ENCODE data around the gene PLEKHM3. TPM values are rescaled to one million over a fixed set of nuclear protein-coding genes. Genes with fewer than 3 reads are reported as not detected.

Gene PLEKHM3
- total RNA-seq, 8 experiments from 2014 or later, result 8.6 to 20.5 (median 12.5) TPM

DNA sequence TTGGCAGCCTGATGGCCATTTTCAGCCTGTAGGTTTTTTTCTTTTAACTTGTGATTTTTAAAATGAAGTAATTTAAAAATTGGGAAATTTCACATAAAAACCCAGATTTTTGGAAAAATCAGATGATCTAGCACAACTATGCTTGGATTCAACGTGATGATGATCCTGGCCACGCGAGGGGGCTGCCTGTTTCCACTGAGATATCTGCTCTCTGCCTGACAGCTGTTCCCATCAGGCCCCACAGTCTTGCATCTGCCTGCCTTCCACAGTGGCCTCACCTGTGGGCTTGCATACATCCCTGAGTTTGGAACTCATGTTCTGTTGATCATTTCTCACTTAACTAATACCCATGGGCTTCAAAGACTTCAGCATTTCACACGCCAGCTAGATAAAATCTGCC lies 163.5 kb downstream of the PLEKHM3 start:
- Histone ChIP-seq H3K27ac (no peak overlapping the region), H3K4me3 (no peak overlapping the region), H3K4me1 (replicated peaks in 1 of 2) (peaks cover 0 to 6% of the 10 kb centered on the region in 2 donors)
- 86 to 100% (median 91%) methylated on average over 1 to 4 of the region's 4 CpGs; no CpG with 5 or more reads in 3 of the 10 experiments for WGBS, 10 experiments
- no peak for ATAC-seq (replicated peaks in 6 of 8)
- in situ Hi-C loops (cut with MboI; ENCODE audit: low pct_unique_long_range_greater_than_20kb in 2 of 9, low sequenced_read_pairs in 9 of 9, unreplicated experiment in 9 of 9), result no loop called here

DNA sequence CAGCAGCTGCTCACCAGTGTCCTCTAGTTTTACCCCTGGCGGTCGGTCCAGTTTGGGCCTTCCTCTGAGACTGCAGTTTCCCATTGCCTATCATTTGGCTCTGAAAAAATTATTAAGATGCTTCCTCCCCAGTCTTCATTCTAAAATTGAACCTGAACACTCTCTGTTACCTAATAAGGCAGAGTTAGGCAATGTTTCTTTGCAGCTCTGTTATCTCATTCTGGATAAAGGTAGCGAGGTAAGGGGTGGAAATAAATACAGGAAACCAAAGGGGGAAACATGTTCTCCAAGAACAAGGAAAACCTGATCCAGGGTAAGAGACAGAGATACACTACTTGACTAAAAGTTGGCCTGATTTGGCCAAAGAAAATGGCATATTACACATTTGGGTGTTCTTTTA lies 164.6 kb downstream of the PLEKHM3 start:
- in situ Hi-C loops (cut with MboI; ENCODE audit: low pct_unique_long_range_greater_than_20kb in 2 of 9, low sequenced_read_pairs in 9 of 9, unreplicated experiment in 9 of 9), result no loop called here
- WGBS, 10 experiments, result 78 to 100% (median 100%) methylated on average over 1 to 3 of the region's 3 CpGs; no CpG with 5 or more reads in 3 of the 10 experiments
- no peak for ATAC-seq (replicated peaks in 6 of 8)

DNA sequence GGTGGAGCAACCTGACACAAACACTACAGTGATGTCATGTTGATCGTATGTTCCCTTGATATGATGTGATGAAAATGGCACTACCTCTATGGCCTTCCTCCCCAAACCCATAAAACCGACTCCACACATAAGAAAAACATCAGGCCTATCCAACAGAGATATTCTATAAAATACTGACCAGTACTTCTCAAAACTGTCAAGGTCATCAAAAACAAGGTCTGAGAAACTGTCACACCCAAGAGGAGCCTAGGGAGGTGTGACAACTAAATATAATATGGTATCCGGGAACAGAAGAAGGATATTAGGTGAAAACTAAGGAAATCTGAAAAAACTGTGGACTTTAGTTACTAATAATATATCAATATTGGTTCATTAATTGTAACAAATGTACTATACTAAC lies 169.7 kb downstream of the PLEKHM3 start:
- H3K27ac ChIP-seq, result no peak overlapping the region
- no peaks in the 10 kb centered on the region for H3K4me1 ChIP-seq (replicated peaks in 1 of 2)
- no peak for ATAC-seq (replicated peaks in 6 of 8)
- H3K4me3 ChIP-seq, result no peak overlapping the region
- WGBS, 10 experiments, result 84 to 100% (median 100%) methylated on average over 1 to 3 of the region's 3 CpGs; no CpG with 5 or more reads in 1 of the 10 experiments
- in situ Hi-C loops (cut with MboI; ENCODE audit: low pct_unique_long_range_greater_than_20kb in 2 of 9, low sequenced_read_pairs in 9 of 9, unreplicated experiment in 9 of 9), result no loop called here

More for the DNA sequence above, 164.6 kb downstream of the PLEKHM3 start:
- no peak overlapping the region for H3K27ac ChIP-seq
- H3K4me3 ChIP-seq, result no peak overlapping the region
- no peaks in the 10 kb centered on the region for H3K4me1 ChIP-seq (replicated peaks in 1 of 2)

DNA sequence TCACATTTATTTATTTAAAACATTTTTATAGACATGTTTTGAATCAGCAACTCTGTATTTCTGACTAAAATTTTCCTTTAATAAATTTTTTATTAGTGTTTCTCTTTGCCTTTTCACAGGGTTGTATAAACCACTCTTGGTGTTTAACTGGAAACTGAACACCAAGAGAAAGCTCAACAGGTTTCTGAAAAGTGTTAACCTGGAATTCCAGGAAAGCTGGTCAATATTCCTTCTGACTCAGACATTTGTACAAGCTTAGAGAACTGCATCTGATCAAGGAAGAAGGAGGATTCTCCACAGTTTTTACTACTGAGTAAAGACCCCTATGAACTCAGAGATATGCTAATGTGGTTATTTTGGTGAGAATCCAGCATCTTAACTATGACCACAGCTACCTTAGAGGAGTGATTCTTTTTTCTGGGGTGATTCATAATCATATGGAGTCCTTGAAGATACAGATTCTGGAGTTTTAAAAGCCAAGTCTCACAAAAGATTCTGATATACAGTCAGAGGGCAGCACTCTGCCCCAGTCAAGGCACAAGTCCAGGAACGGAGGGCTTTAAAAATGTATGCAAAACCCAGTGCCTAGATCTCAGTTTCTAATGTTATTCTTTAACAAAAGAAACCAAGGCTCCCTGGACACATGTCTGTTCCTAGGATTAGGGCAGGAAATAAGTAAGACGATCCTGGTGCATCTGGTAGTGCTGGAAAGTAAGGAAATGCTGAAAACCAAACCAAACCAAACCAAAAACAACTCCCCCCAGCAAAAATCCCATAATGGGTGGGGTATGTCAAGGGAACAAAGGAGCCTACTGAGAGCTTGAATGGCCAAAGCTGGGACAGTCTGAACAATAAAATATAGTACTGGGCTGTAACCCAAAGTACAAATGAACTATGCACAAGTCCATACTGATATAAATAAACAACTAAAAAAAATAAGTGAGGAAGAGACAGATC lies 170.6 kb downstream of the PLEKHM3 start:
- Histone ChIP-seq H3K4me1 (replicated peaks in 1 of 2) (no peaks in the 10 kb centered on the region), H3K4me3 (no peak overlapping the region), H3K27ac (no peak overlapping the region)
- WGBS, 10 experiments, result 0 to 100% (median 71%) methylated on average over 1 to 2 of the region's 2 CpGs; no CpG with 5 or more reads in 3 of the 10 experiments
- in situ Hi-C loops (cut with MboI; ENCODE audit: low pct_unique_long_range_greater_than_20kb in 2 of 9, low sequenced_read_pairs in 9 of 9, unreplicated experiment in 9 of 9), result no loop called here
- ATAC-seq (replicated peaks in 6 of 8), result peak in 3 of 8 experiments; percentile 20 to 72 (median 71)

DNA sequence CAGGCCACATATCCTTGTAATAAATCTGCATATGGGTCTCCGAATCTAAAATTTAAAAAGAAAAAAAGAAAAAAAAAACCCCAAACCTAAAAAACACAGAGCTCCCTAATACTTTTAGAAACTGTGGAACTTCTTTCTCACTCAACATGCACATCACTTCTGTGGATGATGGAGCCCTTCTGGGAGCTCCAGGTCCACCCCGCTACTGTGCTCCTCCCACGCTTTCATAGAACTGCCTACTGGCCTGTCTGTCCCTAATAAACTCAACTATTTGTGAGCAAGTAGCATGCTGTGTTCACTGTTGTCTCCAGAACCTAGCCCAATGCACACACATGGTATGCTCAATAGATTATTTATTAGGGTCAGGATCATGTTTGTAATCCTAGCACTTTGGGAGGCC lies 172.5 kb downstream of the PLEKHM3 start:
- no peak overlapping the region for H3K4me3 ChIP-seq
- WGBS, 10 experiments, result 86 to 100% (median 100%) methylated on average over 1 to 3 of the region's 3 CpGs; no CpG with 5 or more reads in 3 of the 10 experiments
- in situ Hi-C loops (cut with MboI; ENCODE audit: low pct_unique_long_range_greater_than_20kb in 2 of 9, low sequenced_read_pairs in 9 of 9, unreplicated experiment in 9 of 9), result no loop called here
- peaks cover 0 to under 1% of the 10 kb centered on the region in 2 donors for H3K4me1 ChIP-seq (replicated peaks in 1 of 2)
- no peak overlapping the region for H3K27ac ChIP-seq
- no peak for ATAC-seq (replicated peaks in 6 of 8)

DNA sequence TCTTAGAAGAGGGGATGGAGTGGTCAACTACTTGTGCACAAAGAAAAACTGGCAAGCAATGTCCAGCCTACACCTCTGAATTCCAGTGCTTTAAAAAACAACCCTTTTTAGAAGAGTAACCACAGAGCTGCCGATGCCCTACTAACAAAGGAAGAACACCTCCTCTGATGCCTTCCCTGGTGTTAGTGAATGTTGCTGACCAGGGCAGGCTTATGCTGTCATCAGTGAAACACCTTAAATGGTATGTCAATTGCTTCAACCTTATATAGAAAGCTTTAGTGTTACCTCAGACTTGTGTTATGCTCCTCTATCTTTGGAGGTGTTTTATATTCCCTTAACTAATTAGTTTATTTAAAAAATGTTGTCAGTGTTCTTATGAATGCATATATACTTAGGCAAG lies 175.9 kb downstream of the PLEKHM3 start:
- WGBS, 10 experiments, result 80 to 100% (median 90%) methylated on average over 1 of the region's 1 CpG; no CpG with 5 or more reads in 6 of the 10 experiments
- in situ Hi-C loops (cut with MboI; ENCODE audit: low pct_unique_long_range_greater_than_20kb in 2 of 9, low sequenced_read_pairs in 9 of 9, unreplicated experiment in 9 of 9), result no loop called here
- Histone ChIP-seq H3K27ac (no peak overlapping the region), H3K4me1 (replicated peaks in 1 of 2) (peaks cover 3 to 11% of the 10 kb centered on the region in 2 donors), H3K4me3 (no peak overlapping the region)
- ATAC-seq (replicated peaks in 6 of 8), result no peak

DNA sequence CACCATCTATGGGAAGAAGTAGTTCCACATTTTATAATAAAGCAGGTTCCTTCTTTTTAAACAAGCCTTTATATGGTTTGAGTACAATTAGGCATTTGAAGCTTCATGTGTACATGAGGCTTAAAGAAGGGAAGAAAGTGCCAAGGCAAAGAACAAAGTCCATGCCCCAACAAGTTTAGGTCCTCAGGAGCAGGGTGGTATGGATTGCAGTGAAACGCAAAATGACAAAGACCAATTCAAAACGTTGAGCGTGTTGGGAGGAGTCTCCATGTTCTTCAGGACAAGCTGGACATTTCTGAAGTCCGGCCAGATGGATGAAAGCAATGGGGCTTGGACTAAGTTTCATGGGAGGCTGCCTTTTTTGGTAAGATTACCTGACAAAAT lies 176.8 kb downstream of the PLEKHM3 start:
- peaks cover 3 to 11% of the 10 kb centered on the region in 2 donors for H3K4me1 ChIP-seq (replicated peaks in 1 of 2)
- in situ Hi-C loops (cut with MboI; ENCODE audit: low pct_unique_long_range_greater_than_20kb in 2 of 9, low sequenced_read_pairs in 9 of 9, unreplicated experiment in 9 of 9), result no loop called here
- no peak for ATAC-seq (replicated peaks in 6 of 8)
- no peak overlapping the region for H3K4me3 ChIP-seq
- H3K27ac ChIP-seq, result no peak overlapping the region
- 70 to 100% (median 100%) methylated on average over 1 to 4 of the region's 4 CpGs for WGBS, 10 experiments

DNA sequence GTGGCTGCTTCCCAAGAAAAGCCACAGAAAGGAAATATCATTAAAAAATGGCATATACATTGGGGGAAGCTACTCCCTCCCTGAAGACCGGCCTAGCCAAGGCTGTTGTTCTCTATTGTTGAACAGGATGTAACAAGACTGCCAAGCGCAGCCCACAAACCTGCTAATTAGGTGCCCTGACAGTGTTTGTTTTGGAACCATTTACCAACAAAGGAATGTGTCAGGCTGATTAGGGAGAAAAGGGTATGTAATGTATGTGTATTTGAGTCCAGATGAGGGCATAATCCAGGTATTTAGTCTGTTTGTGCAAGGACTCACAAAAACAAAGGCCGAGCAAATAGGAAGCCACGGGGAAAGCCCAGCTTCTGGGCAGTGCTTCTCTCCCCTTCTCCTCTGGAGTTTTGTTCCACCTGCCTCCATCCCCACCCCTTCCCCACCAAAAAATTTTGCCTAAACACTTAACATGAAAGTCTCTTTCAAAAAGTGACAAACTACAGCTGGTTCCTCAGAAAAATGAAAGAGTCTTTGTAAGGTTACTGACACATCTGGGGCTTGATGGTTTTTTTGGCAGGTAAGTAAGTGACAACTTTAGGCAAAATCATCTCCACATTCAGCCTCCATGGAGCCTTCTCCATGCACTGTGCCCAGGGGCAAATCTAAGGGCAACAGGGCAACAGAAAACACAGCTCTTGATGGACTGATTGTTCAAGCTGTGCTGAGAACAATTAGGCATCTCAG lies 177.4 kb downstream of the PLEKHM3 start:
- H3K4me1 ChIP-seq (replicated peaks in 1 of 2), result peaks cover 3 to 11% of the 10 kb centered on the region in 2 donors
- 38 to 100% (median 86%) methylated on average over 1 to 2 of the region's 4 CpGs; no CpG with 5 or more reads in 1 of the 10 experiments for WGBS, 10 experiments
- peak in 2 of 8 experiments; percentile 75 to 78 for ATAC-seq (replicated peaks in 6 of 8)
- H3K4me3 ChIP-seq, result no peak overlapping the region
- in situ Hi-C loops (cut with MboI; ENCODE audit: low pct_unique_long_range_greater_than_20kb in 2 of 9, low sequenced_read_pairs in 9 of 9, unreplicated experiment in 9 of 9), result no loop called here
- no peak overlapping the region for H3K27ac ChIP-seq

DNA sequence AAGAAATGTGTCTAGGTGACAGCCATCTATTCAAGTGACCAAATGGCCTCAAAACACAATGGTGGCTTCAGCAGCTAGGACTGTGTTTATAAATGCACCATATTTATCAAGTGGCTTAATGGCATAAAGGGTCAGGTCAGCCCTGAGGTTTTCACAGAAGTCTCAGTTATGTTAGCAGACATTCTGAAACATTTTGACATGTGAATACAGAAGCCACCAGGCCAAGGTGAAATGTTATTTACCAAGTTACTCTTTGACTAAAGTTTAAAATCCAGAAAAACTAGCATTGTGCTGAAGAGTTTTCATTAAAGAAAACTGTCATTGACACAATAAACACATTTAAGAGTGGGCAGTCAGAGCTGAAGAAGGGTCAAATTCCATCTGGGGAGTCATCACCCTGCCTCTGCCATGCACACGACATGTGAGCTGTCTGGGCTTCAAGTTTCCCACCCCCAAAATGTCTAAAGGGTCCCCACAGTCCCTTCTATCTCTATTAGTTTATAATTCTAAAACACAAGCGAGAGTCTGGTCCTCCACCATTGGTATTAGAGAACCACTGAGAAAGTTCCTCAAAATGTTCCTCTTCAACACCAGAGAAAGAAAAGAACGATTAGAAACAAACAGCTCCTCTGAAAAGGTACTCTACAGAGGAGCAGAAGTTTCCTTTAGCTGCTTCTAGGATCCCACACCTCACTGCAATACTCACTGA lies 178.1 kb downstream of the PLEKHM3 start:
- ATAC-seq (replicated peaks in 6 of 8), result no peak
- in situ Hi-C loops (cut with MboI; ENCODE audit: low pct_unique_long_range_greater_than_20kb in 2 of 9, low sequenced_read_pairs in 9 of 9, unreplicated experiment in 9 of 9), result no loop called here
- WGBS, 10 experiments, result 40 to 100% (median 81%) methylated on average over 1 to 3 of the region's 3 CpGs; no CpG with 5 or more reads in 3 of the 10 experiments
- no peak overlapping the region for H3K4me3 ChIP-seq
- H3K4me1 ChIP-seq (replicated peaks in 1 of 2), result peaks cover 3 to 11% of the 10 kb centered on the region in 2 donors
- H3K27ac ChIP-seq, result no peak overlapping the region

DNA sequence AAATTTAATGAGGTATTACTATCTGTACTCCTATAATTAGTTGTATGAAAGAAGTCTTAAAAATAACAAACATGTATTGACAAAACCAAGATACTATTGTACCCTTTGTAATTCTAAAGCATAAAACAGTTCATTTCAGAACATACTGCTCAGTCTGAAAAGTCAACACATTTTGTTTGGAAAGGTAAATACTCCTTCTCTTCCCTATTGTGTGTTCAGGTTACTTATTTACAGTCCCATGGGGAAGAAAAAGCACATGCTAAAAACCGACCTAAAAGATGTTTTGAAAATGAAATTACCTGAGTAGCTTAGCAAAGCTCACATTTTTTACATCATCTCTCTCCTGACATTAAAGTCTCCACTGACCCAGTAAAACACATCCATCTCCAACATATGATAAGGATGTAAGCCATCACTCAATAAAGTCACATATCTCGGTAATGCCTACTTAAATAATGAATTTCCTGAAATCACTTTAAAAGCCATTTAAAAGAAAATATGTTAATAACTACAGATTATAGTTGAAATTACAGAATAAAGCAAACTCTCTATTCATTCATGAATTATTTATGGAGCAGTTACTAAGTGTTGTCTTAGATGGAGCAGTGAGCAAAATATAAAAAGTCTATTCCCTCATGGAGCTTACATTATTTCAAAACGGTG lies 180.0 kb downstream of the PLEKHM3 start:
- Histone ChIP-seq H3K27ac (no peak overlapping the region), H3K4me1 (replicated peaks in 1 of 2) (peaks cover 3 to 11% of the 10 kb centered on the region in 2 donors), H3K4me3 (no peak overlapping the region)
- WGBS, 10 experiments, result 46 to 90% (median 73%) methylated on average over 2 to 3 of the region's 3 CpGs; no CpG with 5 or more reads in 1 of the 10 experiments
- in situ Hi-C loops (cut with MboI; ENCODE audit: low pct_unique_long_range_greater_than_20kb in 2 of 9, low sequenced_read_pairs in 9 of 9, unreplicated experiment in 9 of 9), result no loop called here
- peak in 2 of 8 experiments; percentile 20 to 36 for ATAC-seq (replicated peaks in 6 of 8)

DNA sequence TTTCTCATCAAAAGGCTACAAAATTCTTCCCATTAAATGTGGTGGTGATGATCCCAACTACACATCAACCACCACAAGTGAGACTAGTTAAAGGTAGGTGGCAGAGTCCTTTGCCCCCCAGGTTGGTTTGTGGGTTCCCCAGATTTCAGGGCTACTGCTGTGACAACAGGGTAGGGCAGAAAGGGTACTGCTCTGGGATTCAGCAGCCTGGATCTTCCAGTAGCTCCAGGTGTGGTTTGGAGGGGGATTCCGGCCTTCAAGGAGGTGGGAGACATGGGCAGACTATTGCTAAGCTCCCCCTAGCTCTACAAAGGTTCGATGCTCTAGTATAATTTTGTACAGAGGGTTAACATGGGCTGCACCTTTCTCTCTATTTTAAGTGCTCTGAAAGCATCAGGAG lies 180.7 kb downstream of the PLEKHM3 start:
- no peak for ATAC-seq (replicated peaks in 6 of 8)
- H3K4me1 ChIP-seq (replicated peaks in 1 of 2), result peaks cover 3 to 11% of the 10 kb centered on the region in 2 donors
- H3K4me3 ChIP-seq, result no peak overlapping the region
- WGBS, 10 experiments, result 67 to 100% (median 100%) methylated on average over 1 to 2 of the region's 2 CpGs; no CpG with 5 or more reads in 3 of the 10 experiments
- in situ Hi-C loops (cut with MboI; ENCODE audit: low pct_unique_long_range_greater_than_20kb in 2 of 9, low sequenced_read_pairs in 9 of 9, unreplicated experiment in 9 of 9), result no loop called here
- H3K27ac ChIP-seq, result no peak overlapping the region

DNA sequence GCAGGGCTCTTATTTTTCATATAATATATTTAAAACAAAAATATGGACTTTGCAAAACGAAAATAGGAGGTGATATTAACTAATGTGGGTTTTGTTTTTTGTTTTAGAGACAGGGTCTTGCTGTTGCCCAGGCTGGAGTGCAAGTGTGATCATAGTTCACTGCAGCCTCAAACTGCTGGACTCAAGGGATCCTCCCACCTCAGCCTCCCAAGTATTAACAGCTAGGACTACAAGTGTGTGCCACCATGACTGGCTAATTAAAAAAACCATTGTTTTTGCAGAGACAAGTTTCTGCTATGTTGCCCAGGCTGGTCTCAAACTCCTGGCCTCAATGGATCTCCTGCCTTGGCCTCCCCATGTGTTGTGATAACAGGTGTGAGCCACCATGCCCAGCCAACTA lies 185.2 kb downstream of the PLEKHM3 start:
- ATAC-seq (replicated peaks in 6 of 8), result no peak
- Histone ChIP-seq H3K4me3 (no peak overlapping the region), H3K27ac (no peak overlapping the region), H3K4me1 (replicated peaks in 1 of 2) (peaks cover 4 to 9% of the 10 kb centered on the region in 2 donors)
- in situ Hi-C loops (cut with MboI; ENCODE audit: low pct_unique_long_range_greater_than_20kb in 2 of 9, low sequenced_read_pairs in 9 of 9, unreplicated experiment in 9 of 9), result no loop called here
- WGBS, 10 experiments, result 0 to 100% (median 69%) methylated on average over 1 of the region's 1 CpG; no CpG with 5 or more reads in 2 of the 10 experiments

Measured in motor neuron (in vitro differentiated cells).